Stomach (tissue), 9 donors: ENCODE results near the gene PPARA. TPM values are rescaled to one million over a fixed set of nuclear protein-coding genes. Genes with fewer than 3 reads are reported as not detected.

Experiments used
- DNase-seq, 2 donors: peaks; one replicate each; pipeline versions ENCODE4 v3.0.0 to v3.0.0-alpha.2; 2013 to 2019
- H3K27ac ChIP-seq, 5 donors: fragments of 200-600 bp in 4 of 5; sonication (generic) in 4 of 5; one replicate each; pipeline ENCODE4 v1.5.1; 2013 to 2019; ENCODE audit warnings: mild to moderate bottlenecking in 1 of 5, moderate library complexity in 1 of 5
- H3K27me3 ChIP-seq, 3 donors: fragments of 200-600 bp; sonication (generic); one replicate each; pipeline ENCODE4 v1.5.1; 2017 to 2019; ENCODE audit warnings: mixed run types in 1 of 3
- H3K36me3 ChIP-seq, 4 donors: fragments of 200-600 bp; sonication (generic); 1 replicate in 3 of 4; 2 replicates in 1 of 4; pipeline ENCODE4 v1.5.1; 2016 to 2019
- H3K4me1 ChIP-seq, 4 donors: fragments of 200-600 bp; sonication (generic); one replicate each; pipeline ENCODE4 v1.5.1; 2016 to 2019
- H3K4me3 ChIP-seq, 4 donors: fragments of 200-600 bp; sonication (generic) in 3 of 4; one replicate each; pipeline ENCODE4 v1.5.1; 2016 to 2019; ENCODE audit warnings: mild to moderate bottlenecking in 1 of 4
- H3K9me3 ChIP-seq, 4 donors: fragments of 200-600 bp; sonication (generic); one replicate each; pipeline ENCODE4 v1.5.1; 2016 to 2019
- CTCF ChIP-seq, 7 experiments: fragments of 450-650 bp in 4 of 7; fragments of 200-600 bp in 3 of 7; sonication (generic) in 3 of 7; IDR thresholded peaks; one replicate each; pipeline ENCODE4 v1.5.1; 2016 to 2019; ENCODE audit warnings: antibody characterized with exemption in 7 of 7, control low read depth in 2 of 7, mild to moderate bottlenecking in 1 of 7
- EP300 ChIP-seq: sonication (generic); formaldehyde crosslinking; IDR thresholded peaks from one replicate; pipeline ENCODE4 v1.6.1; 2017; ENCODE audit warnings: antibody characterized with exemption
- POLR2A ChIP-seq, 4 donors: fragments of 450-650 bp; IDR thresholded peaks; one replicate each; pipeline ENCODE4 v1.6.1; 2016; ENCODE audit warnings: antibody characterized with exemption in 4 of 4, control low read depth in 2 of 4, mild to moderate bottlenecking in 1 of 4, moderate library complexity in 1 of 4
- POLR2AphosphoS5 ChIP-seq, 3 donors: sonication (generic); formaldehyde crosslinking; IDR thresholded peaks; one replicate each; pipeline ENCODE4 v1.6.1; 2016; ENCODE audit warnings: antibody characterized with exemption in 3 of 3
- WGBS, 5 donors: extraction: QIAGEN DNeasy Blood & Tissue Kit in 3 of 5; methylation state at CpG; one replicate each; pipeline versions ENCODE4 v1.1.5 to v1.1.7; 2013 to 2018; 5-methylcytosine and 5-hydroxymethylcytosine counted together
- intact Hi-C: fragments of 100-400 bp; cut with DNase I; formaldehyde crosslinking; loops from one replicate; pipeline ENCODE4 v1.15.1; 2023; ENCODE audit warnings: low total_unique reads
- polyA plus RNA-seq, 3 donors: library from polyadenylated mRNA; stranded (reverse); fragments of 200-250 nt; gene quantifications; one replicate each; pipeline ENCODE4 v1.2.3, GENCODE V29; 2013
- total RNA-seq, 5 donors: library from RNA; depleted of rRNA; stranded (reverse); fragments of >200 nt; gene quantifications; one replicate each; pipeline versions ENCODE4 v1.1.0 to v1.2.3, GENCODE V29; 2014 to 2016
- donor health status: healthy with polysubstance abuse.
- donor health status: Bipolar disorder and iron deficiency.
- donor health status: healthy.

Gene PPARA
- total and polyA plus RNA-seq, 8 donors: 3.4 to 28.8 (median 11.6) TPM

- DNase-seq: no peak
- H3K9me3 ChIP-seq: peaks cover 0 to 4% (median under 1%) of the 10 kb centered on the region in 4 donors
- H3K36me3 ChIP-seq: peaks cover 24 to 84% (median 59%) of the 10 kb centered on the region in 4 donors
- H3K4me3 ChIP-seq: no peak overlapping the region
- H3K27me3 ChIP-seq: no peaks in the 10 kb centered on the region
- H3K4me1 ChIP-seq: peaks cover 0 to 10% (median 6%) of the 10 kb centered on the region in 4 donors
- TF ChIP-seq POLR2AphosphoS5 (IDR thresholded peaks at IDR 0.05) (no peak), POLR2A (IDR thresholded peaks at IDR 0.05) (no peak), EP300 (no peak), CTCF (IDR thresholded peaks at IDR 0.05) (no peak)
- H3K27ac ChIP-seq: no peak overlapping the region
- 82 to 89% (median 87%) methylated on average over 12 of the region's 12 CpGs for WGBS, 5 donors
- intact Hi-C loops: no loop called here
Measured at GRCh38 chr22:46202897-46203600, 52.7 kb downstream of the PPARA start.

GRCh38 chr22:46203601-46203980 lies 53.3 kb downstream of the PPARA start:
- peaks cover 0 to 10% (median 6%) of the 10 kb centered on the region in 4 donors for H3K4me1 ChIP-seq
- no peak overlapping the region for H3K4me3 ChIP-seq
- TF ChIP-seq EP300 (no peak), CTCF (IDR thresholded peaks at IDR 0.05) (no peak), POLR2A (IDR thresholded peaks at IDR 0.05) (no peak), POLR2AphosphoS5 (IDR thresholded peaks at IDR 0.05) (no peak)
- intact Hi-C loops: no loop called here
- H3K27ac ChIP-seq: no peak overlapping the region
- WGBS, 5 donors: 81 to 94% (median 92%) methylated on average over 7 of the region's 7 CpGs
- H3K9me3 ChIP-seq: peaks cover 0 to 7% (median 3%) of the 10 kb centered on the region in 4 donors
- no peak for DNase-seq
- peaks cover 24 to 85% (median 59%) of the 10 kb centered on the region in 4 donors for H3K36me3 ChIP-seq
- no peaks in the 10 kb centered on the region for H3K27me3 ChIP-seq

- intact Hi-C loops: no loop called here
- Histone ChIP-seq H3K9me3 (peaks cover 4 to 22% (median 12%) of the 10 kb centered on the region in 4 donors), H3K36me3 (peaks cover 15 to 87% (median 63%) of the 10 kb centered on the region in 4 donors), H3K27ac (no peak overlapping the region), H3K4me1 (no peaks in the 10 kb centered on the region), H3K27me3 (no peaks in the 10 kb centered on the region), H3K4me3 (no peak overlapping the region)
- 89 to 100% (median 97%) methylated on average over 1 of the region's 1 CpG for WGBS, 5 donors
- TF ChIP-seq POLR2AphosphoS5 (IDR thresholded peaks at IDR 0.05): no peak
- TF ChIP-seq CTCF (IDR thresholded peaks at IDR 0.05): no peak
- TF ChIP-seq EP300: no peak
- TF ChIP-seq POLR2A (IDR thresholded peaks at IDR 0.05): no peak
- DNase-seq: no peak
Measured at GRCh38 chr22:46209262-46209661, 58.9 kb downstream of the PPARA start.

GRCh38 chr22:46212195-46212594 lies 61.9 kb downstream of the PPARA start:
- WGBS, 5 donors: 85 to 91% (median 87%) methylated on average over 4 of the region's 4 CpGs
- Histone ChIP-seq H3K4me1 (no peaks in the 10 kb centered on the region), H3K9me3 (peaks cover 4 to 22% (median 12%) of the 10 kb centered on the region in 4 donors), H3K27ac (no peak overlapping the region), H3K4me3 (no peak overlapping the region), H3K27me3 (no peaks in the 10 kb centered on the region), H3K36me3 (peaks cover 20 to 96% (median 77%) of the 10 kb centered on the region in 4 donors)
- no peak for TF ChIP-seq CTCF (IDR thresholded peaks at IDR 0.05)
- TF ChIP-seq POLR2A (IDR thresholded peaks at IDR 0.05): no peak
- no peak for TF ChIP-seq EP300
- no peak for TF ChIP-seq POLR2AphosphoS5 (IDR thresholded peaks at IDR 0.05)
- DNase-seq: no peak
- intact Hi-C loops: no loop called here
